Activated T-cell treated with anti-CD3 and anti-CD28 coated beads, Interleukin-2, amount 50 U/mL, for 72 hours (primary cell): ENCODE results near the gene LDLRAD4. TPM values are rescaled to one million over a fixed set of nuclear protein-coding genes. Genes with fewer than 3 reads are reported as not detected.

Source experiments
- ATAC-seq, 2 donors: fragments of 150-1000 bp; cut with Tn5 transposase; replicated peaks in 1 of 2; 2 replicates each; pipeline ENCODE4 v1.10.0; 2021; ENCODE audit warnings: moderate library complexity in 2 of 2, mild to moderate bottlenecking in 1 of 2
- DNase-seq, 2 donors: peaks; one replicate each; pipeline ENCODE4 v3.0.0; 2021 to 2022; ENCODE audit warnings: mixed read lengths in 1 of 2
- H3K27ac Mint-ChIP-seq: one replicate; pipeline ENCODE4 v1.8.0; 2022; ENCODE audit warnings: mild to moderate bottlenecking, moderate library complexity, mixed read lengths
- H3K27me3 Mint-ChIP-seq: one replicate; pipeline ENCODE4 v1.8.0; 2022; ENCODE audit warnings: low read depth, mixed read lengths
- H3K36me3 Mint-ChIP-seq, 2 donors: one replicate each; pipeline ENCODE4 v1.8.0; 2022; ENCODE audit warnings: mixed read lengths in 2 of 2, mild to moderate bottlenecking in 1 of 2; ENCODE audit not compliant: insufficient read depth in 2 of 2
- H3K4me1 Mint-ChIP-seq: one replicate; pipeline ENCODE4 v1.8.0; 2022; ENCODE audit warnings: low read depth, mixed read lengths
- H3K4me3 Mint-ChIP-seq, 2 donors: one replicate each; pipeline ENCODE4 v1.8.0; 2022; ENCODE audit warnings: mild to moderate bottlenecking in 2 of 2, mixed read lengths in 2 of 2, moderate library complexity in 2 of 2
- H3K9me3 Mint-ChIP-seq, 2 donors: one replicate each; pipeline ENCODE4 v1.8.0; 2022; ENCODE audit warnings: mixed read lengths in 2 of 2
- total RNA-seq, 2 donors: library from RNA; stranded (reverse); gene quantifications; one replicate each; pipeline ENCODE4 v1.2.3, GENCODE V29; 2022

Gene LDLRAD4
- total RNA-seq, 2 donors from 2014 or later = 46.0 to 47.2 TPM

DNA sequence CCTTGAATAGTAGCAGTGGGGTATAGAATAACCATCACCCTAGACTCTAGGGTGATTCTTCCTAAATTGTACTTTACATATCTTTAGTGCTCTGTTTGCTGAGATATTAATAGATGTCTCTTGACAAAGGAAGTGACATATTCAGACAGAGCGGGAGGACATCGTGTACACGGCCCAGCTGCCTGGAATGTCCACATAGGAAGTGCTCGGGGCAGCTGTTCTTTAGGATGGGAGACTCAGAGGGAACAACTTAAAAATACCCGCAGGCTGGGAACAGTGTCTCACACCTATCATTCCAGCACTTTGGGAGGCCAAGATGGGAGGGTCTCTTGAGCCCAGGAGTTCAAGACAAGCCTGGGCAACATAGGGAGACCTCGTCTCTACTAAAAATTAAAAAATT lies 301.7 kb downstream of the LDLRAD4 start:
- ATAC-seq (no peak), DNase-seq (no peak)
- H3K27ac Mint-ChIP-seq = no peak overlapping the region
- no peak overlapping the region for H3K4me3 Mint-ChIP-seq
- peaks cover 3 to 10% of the 10 kb centered on the region in 2 donors for H3K36me3 Mint-ChIP-seq
- no peaks in the 10 kb centered on the region for H3K27me3 Mint-ChIP-seq
- peaks cover 23% of the 10 kb centered on the region for H3K4me1 Mint-ChIP-seq
- H3K9me3 Mint-ChIP-seq = peaks cover 0 to 1% of the 10 kb centered on the region in 2 donors

- H3K9me3 Mint-ChIP-seq = peaks cover 0 to 1% of the 10 kb centered on the region in 2 donors
- H3K27ac Mint-ChIP-seq = no peak overlapping the region
- H3K4me1 Mint-ChIP-seq = peaks cover 23% of the 10 kb centered on the region
- H3K27me3 Mint-ChIP-seq = no peaks in the 10 kb centered on the region
- DNase-seq = no peak
- H3K36me3 Mint-ChIP-seq = peaks cover 3 to 10% of the 10 kb centered on the region in 2 donors
- no peak for ATAC-seq
- no peak overlapping the region for H3K4me3 Mint-ChIP-seq
Measured at GRCh38 chr18:13520741-13521140, 302.2 kb downstream of the LDLRAD4 start.

DNA sequence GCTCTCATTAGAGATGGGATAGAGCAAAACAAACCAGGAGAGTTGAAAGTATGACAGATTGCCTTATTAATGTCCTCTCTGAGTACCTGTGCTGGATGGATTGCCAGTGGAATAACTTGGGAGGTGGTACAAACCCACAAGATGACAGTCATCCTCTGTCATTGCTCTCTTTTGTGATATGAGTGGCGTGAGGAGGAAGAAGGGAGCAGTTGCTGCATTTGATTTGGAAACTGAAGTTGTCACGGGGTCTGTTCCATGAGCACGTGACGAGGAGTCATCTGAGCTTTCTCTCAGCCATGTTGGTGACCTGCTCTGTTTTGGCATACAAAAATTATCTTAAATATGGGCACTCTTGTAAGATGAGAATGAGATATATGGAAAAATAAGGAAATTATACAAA lies 302.9 kb downstream of the LDLRAD4 start:
- Mint-ChIP-seq H3K27me3 (no peaks in the 10 kb centered on the region), H3K4me1 (peaks cover 30% of the 10 kb centered on the region), H3K9me3 (peaks cover 0 to 1% of the 10 kb centered on the region in 2 donors), H3K36me3 (peaks cover 3 to 10% of the 10 kb centered on the region in 2 donors), H3K27ac (no peak overlapping the region), H3K4me3 (no peak overlapping the region)
- DNase-seq (no peak), ATAC-seq (no peak)

DNA sequence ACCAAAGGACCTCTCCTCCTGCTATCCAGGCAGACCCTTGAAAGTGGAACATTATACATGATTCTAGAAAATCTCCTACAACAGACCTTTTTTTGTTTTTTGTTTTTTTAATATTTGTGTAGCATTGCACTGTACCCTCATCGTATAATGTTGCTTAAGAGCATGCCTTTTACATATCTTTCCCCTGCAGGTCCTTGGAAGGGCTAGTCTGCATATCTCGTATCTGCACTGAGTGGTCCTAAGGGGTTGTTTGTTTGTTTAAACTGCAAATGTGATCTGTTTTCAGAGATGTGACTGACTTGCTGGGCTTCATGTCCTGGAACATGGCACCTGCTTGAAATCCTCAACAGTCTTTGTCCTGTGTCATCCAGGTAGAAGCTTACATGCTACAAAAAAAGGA lies 303.7 kb downstream of the LDLRAD4 start:
- Mint-ChIP-seq H3K27ac (no peak overlapping the region), H3K9me3 (peaks cover 0 to 1% of the 10 kb centered on the region in 2 donors), H3K4me1 (peaks cover 36% of the 10 kb centered on the region), H3K4me3 (no peak overlapping the region), H3K36me3 (peaks cover 3 to 8% of the 10 kb centered on the region in 2 donors), H3K27me3 (no peaks in the 10 kb centered on the region)
- DNase-seq = no peak
- no peak for ATAC-seq

DNA sequence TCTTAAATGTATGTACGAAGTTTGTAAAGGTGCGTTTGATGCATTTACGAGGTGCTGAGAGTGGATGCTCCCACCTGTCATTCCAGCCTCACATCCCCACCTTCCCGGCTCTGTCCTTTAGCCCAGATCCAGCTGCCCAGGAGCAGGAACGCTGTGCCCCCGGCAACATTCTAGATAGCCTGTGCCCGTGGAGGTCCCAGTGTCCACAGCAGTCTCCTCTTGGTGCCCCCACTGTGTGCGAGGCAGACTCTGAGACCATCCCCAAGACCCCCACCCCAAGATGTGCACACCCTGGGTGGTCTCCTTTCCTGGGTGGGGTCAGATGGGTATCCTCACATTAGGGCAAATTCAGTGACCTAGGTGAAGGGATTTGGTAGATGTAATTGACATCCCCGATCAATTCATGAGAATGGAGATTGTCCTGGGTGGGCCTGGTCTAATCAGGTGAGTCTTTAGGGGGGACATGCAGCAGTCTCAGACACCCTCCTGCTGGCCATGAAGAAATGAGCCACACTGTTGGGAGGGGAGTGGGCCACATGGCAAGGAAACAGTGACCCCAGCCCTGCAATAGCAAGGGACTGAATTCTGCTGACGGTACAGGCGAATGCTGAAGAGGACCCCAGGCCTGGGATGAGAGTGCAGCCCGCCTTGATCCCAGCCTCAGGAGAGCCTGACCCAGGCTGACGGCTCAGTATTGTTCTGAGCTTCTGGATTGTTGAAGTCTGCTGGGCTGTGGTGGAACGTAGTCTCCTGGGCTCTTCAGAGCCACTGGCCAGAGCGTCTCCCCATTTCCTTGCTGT lies 304.5 kb downstream of the LDLRAD4 start:
- Mint-ChIP-seq H3K4me1 (peaks cover 36% of the 10 kb centered on the region), H3K27ac (no peak overlapping the region), H3K4me3 (no peak overlapping the region), H3K27me3 (no peaks in the 10 kb centered on the region), H3K9me3 (peaks cover 0 to 1% of the 10 kb centered on the region in 2 donors), H3K36me3 (peaks cover under 1 to 4% of the 10 kb centered on the region in 2 donors)
- no peak for ATAC-seq
- no peak for DNase-seq

GRCh38 chr18:13524054-13524453 lies 305.5 kb downstream of the LDLRAD4 start:
- no peak for ATAC-seq
- Mint-ChIP-seq H3K9me3 (no peaks in the 10 kb centered on the region), H3K4me3 (no peak overlapping the region), H3K36me3 (no peaks in the 10 kb centered on the region), H3K27ac (no peak overlapping the region), H3K4me1 (peaks cover 36% of the 10 kb centered on the region), H3K27me3 (no peaks in the 10 kb centered on the region)
- DNase-seq = no peak

DNA sequence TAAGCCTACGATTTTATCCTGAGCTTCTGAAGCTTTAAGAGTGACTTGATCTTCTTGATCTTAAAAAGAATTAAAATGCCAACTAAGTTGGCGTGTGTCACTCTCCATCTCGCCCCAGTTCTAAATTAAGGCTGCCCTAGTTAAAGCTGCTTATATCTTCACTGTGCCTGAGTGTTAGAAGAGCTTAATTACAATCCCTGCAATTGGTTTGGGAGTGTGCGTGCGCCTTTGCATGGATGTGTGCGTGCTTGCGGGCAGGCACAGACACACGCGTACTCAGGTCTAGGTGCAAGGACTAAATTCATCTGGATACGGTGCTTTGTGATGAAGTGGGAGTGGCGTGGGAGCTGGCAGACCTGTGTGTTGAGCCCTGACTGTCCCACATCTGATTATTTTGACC lies 306.3 kb downstream of the LDLRAD4 start:
- DNase-seq (no peak), ATAC-seq (no peak)
- no peak overlapping the region for H3K4me3 Mint-ChIP-seq
- no peaks in the 10 kb centered on the region for H3K27me3 Mint-ChIP-seq
- H3K9me3 Mint-ChIP-seq = no peaks in the 10 kb centered on the region
- no peak overlapping the region for H3K27ac Mint-ChIP-seq
- peaks cover 40% of the 10 kb centered on the region for H3K4me1 Mint-ChIP-seq
- H3K36me3 Mint-ChIP-seq = no peaks in the 10 kb centered on the region

- Mint-ChIP-seq H3K27ac (no peak overlapping the region), H3K36me3 (no peaks in the 10 kb centered on the region)
- no peak for ATAC-seq
Measured at GRCh38 chr18:13525381-13526029, 306.9 kb downstream of the LDLRAD4 start.

GRCh38 chr18:13526519-13526918 lies 308.0 kb downstream of the LDLRAD4 start:
- Mint-ChIP-seq H3K4me3 (no peak overlapping the region), H3K27ac (no peak overlapping the region), H3K9me3 (no peaks in the 10 kb centered on the region), H3K4me1 (peaks cover 44% of the 10 kb centered on the region), H3K36me3 (no peaks in the 10 kb centered on the region), H3K27me3 (no peaks in the 10 kb centered on the region)
- ATAC-seq = no peak
- DNase-seq = no peak

More at GRCh38 chr18:13525381-13526029, 306.9 kb downstream of the LDLRAD4 start:
- Mint-ChIP-seq H3K27me3 (no peaks in the 10 kb centered on the region), H3K4me1 (peaks cover 44% of the 10 kb centered on the region), H3K4me3 (no peak overlapping the region), H3K9me3 (no peaks in the 10 kb centered on the region)
- DNase-seq = no peak

- no peaks in the 10 kb centered on the region for H3K9me3 Mint-ChIP-seq
- H3K27ac Mint-ChIP-seq = no peak overlapping the region
- no peaks in the 10 kb centered on the region for H3K36me3 Mint-ChIP-seq
- no peak overlapping the region for H3K4me3 Mint-ChIP-seq
- DNase-seq (no peak), ATAC-seq (no peak)
- no peaks in the 10 kb centered on the region for H3K27me3 Mint-ChIP-seq
- peaks cover 44% of the 10 kb centered on the region for H3K4me1 Mint-ChIP-seq
Measured at GRCh38 chr18:13527256-13527655, 308.7 kb downstream of the LDLRAD4 start.

GRCh38 chr18:13527730-13528129 lies 309.2 kb downstream of the LDLRAD4 start:
- ATAC-seq (no peak), DNase-seq (no peak)
- Mint-ChIP-seq H3K9me3 (no peaks in the 10 kb centered on the region), H3K36me3 (no peaks in the 10 kb centered on the region), H3K27me3 (no peaks in the 10 kb centered on the region), H3K4me3 (no peak overlapping the region), H3K27ac (no peak overlapping the region), H3K4me1 (peaks cover 46% of the 10 kb centered on the region)

- no peaks in the 10 kb centered on the region for H3K27me3 Mint-ChIP-seq
- H3K4me1 Mint-ChIP-seq = peaks cover 47% of the 10 kb centered on the region
Measured at GRCh38 chr18:13528739-13529392, 310.3 kb downstream of the LDLRAD4 start.

More at GRCh38 chr18:13528739-13529392, 310.3 kb downstream of the LDLRAD4 start:
- ATAC-seq (no peak), DNase-seq (no peak)
- Mint-ChIP-seq H3K4me3 (no peak overlapping the region), H3K36me3 (no peaks in the 10 kb centered on the region), H3K27ac (no peak overlapping the region), H3K9me3 (no peaks in the 10 kb centered on the region)
